ENCODE results near the gene CAT.

Gene CAT

DNA sequence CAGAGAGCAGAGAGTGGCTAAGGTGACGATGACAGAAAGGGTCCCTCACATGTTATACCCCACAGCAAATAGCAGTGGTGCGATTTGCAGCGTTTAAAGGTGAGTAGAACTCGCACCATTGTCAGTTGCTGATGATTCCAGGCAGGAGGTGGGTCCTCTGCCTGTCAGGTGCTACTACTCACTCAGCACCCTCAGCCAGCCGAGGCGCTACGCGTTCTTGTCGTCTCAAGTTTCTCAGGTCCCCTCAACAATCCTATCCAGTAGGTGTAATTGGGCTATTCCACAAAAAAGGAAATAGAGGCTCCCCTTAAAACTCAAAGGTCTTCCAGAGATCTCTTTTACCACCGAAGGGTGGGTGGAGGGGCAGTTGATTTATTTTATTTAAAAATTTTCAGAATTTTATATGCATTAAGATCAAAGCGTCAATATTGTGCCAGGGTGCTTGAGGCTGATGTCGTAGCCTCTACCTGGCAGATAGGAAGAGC is 56.5 kb downstream of the CAT start:
- no peak for DNase-seq (ENCODE audit: low read depth, low spot score)

DNA sequence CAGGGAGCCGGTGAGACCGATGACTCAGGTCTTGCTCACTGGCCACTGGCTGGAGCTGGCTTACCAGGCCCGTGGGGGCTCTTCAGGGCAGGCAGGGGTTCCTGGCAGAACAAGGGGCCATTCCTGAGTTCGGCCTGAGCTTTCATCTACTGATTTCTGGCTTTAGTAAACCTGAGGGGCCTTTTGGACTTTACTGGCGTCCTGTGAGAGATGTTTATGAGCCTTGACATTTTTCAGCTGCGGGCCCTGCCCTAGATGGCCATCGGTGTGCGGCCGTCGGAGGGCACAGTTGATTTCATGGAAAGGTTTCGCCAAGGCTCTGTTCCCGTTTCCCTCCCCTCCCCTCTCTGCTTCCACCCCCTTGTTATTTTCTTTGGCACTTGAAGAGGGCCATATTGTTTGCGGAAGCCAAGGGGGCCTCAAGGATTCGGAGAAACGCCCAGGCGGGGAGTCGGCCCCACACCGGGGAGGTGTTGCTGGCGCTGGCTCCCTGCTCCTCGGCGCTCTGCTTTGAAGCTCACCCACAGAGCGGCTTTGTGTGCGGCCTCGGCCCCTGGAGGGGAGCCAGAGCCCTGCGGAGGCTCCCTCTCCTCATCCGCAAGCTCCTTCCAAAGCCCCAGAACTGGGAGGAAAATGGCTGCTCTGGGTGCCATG is 57.1 kb downstream of the CAT start:
- DNase-seq (ENCODE audit: low read depth, low spot score), result peak; percentile 68

DNA sequence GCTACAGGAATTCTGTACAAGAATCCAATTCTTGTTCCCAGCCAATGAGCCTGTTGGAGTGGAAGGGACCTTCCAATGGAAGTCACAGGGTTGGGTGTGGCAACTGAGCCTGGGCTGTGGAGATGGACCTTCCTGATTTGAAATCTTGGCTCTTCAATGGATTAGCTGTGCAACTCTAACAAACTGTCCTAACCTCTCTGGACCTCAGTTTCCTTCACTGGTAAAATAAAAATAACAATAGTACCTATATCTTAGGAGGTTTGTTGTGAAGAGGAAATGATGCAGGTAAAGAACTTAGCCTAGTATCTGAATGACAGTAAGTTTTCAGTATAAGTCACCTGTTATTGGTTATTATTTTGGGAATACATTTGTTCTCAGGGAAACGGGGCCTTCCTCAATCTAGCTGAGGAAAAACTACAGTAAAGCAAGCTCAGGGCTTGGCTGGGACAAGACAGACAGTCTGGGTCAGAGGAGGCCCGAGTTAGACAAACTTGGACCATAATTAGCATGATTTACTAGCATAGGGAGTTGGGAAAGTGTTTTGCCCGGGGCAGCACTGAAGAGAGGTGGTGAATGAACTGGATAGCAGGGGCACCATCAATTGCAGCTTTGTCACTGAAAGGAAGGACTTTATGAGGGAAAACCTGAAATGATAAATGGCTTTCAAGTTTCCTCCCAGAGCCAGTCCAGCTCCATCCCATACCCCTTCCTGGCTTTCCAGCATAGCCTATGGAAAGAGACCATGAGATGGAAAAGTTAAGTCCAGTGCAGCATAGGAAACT is 61.2 kb downstream of the CAT start:
- DNase-seq (ENCODE audit: low read depth, low spot score), result no peak

DNA sequence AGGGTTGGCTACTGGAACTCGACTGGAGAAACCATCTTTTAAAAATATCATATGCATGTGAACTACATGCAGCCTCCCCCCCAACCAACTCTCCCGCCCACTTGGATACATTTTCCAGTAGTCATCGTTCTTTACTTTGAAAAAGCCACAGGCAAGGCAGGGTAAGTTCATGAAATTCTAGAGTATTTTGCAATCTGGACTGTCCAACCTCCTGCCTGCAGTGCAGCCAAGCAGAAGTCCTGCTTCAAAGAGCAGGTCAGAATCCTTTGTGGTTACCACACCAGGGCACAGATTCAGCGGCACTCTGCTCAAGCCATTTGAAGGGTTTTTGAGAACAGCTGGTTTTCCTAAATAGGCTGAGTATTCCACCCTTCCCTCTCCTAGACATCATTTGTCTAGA is 62.8 kb downstream of the CAT start:
- peak; percentile 72 for DNase-seq (ENCODE audit: low read depth, low spot score)

DNA sequence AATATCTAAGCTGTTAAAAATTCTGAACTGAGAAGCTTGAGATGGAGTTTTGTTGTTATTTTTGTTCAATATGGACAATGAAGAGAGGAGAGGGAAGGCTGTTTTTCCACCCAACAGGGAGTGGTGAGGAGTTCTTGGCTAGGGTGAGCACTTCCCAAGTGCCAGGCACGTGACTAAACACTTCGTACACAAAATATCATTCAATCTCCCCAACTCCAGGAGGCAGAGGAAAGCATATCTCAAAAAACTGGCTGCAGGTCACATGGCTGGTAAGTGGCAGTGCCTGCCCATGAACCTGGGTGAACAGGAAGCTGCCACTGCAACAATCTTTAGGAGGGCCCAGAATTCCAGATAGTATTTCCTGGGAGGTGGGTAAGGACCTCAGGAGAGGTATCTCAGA is 63.2 kb downstream of the CAT start:
- no peak for DNase-seq (ENCODE audit: low read depth, low spot score)

DNA sequence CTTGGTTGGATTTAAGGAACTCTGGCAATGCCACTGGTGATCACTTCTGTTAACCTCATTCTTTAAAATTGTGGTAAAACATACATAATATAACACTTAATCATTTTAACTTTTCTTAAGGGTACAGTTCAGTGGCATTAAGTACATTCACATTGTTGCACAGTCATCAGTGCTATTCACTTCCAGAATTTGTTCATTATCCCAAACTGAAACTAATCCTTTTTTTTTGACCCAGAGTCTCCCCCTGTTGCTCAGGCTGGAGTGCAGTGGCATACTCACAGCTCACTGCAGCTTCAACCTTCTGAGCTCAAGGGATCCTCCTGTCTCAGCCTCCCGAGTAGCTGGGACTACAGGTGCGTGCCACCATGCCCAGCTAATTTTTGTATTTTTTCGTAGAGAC is 64.2 kb downstream of the CAT start:
- DNase-seq (ENCODE audit: low read depth, low spot score), result no peak

DNA sequence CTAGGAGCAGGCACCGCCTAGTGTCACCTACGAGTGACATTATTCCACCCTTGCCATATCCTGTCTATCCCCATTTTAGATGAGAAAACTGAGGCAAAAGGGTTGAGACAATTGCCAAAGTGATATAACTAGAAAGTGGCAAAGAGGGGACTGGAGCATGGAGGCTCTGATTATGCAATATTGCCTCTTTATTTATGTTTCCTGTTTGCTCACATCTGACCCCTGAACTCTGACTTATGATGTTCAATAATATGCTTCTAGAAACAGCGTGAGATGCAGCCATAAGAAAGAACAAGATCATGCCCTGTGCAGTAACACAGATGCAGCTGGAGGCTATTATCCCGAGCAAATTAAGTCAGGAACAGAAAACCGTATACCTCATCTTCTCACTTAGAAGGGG is 67.1 kb downstream of the CAT start:
- no peak for DNase-seq (ENCODE audit: low read depth, low spot score)

DNA sequence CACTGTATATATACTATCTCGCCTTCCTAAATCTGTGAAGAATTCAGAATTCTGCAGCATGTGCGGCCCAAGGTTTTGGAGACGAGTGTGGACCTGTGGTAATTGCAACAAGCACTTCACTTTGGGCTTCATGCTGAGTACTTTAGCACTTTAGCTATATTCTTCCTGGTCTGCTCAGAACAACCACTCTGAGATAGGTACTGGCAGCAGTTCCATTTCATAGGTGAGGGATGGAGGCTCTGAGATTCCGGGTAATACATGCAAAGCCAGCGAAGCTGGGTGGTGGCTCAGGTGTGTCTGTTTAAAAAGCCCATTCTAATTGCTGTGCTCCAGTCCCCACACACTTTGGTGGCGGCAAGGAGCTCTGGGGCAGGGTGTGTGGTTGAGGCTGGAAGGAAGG is 68.4 kb downstream of the CAT start:
- no peak for DNase-seq (ENCODE audit: low read depth, low spot score)

DNA sequence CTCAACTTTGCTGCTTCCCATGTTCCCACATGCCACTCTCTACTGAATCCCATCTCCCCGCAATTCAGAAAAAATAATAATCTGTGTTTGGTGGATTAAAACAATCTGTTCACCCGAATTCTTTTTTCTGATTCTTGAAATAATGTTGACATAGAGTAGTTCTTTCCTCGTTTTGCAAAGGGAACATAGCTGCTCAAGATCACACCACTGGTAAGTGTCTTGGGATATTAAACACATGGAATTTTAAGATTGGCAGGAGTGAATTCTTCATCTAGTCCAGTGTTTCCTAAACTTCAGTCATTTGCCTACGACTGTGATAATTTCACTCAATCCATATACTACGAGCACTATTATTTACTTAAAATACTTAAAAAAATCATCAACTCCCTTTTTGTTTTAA is 68.9 kb downstream of the CAT start:
- no peak for DNase-seq (ENCODE audit: low read depth, low spot score)

DNA sequence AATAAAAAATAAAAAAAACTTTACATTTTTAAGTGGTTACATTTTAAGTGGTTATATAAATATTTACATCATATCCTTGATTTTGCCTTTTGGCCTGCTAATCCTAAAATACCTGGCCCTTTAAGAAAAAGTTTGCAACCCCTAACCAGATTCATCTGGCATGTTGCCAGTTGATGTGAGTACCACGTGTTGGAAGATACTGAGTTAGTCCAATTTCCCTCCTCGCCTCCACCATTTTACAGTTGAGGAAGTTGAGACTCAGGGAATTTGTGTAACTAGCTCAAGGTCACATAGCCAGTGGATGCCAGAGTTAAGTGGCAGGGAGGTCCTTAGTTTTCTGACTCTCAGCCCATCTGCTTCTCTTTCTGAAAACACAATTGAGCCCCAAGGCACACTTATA is 69.8 kb downstream of the CAT start:
- no peak for DNase-seq (ENCODE audit: low read depth, low spot score)

DNA sequence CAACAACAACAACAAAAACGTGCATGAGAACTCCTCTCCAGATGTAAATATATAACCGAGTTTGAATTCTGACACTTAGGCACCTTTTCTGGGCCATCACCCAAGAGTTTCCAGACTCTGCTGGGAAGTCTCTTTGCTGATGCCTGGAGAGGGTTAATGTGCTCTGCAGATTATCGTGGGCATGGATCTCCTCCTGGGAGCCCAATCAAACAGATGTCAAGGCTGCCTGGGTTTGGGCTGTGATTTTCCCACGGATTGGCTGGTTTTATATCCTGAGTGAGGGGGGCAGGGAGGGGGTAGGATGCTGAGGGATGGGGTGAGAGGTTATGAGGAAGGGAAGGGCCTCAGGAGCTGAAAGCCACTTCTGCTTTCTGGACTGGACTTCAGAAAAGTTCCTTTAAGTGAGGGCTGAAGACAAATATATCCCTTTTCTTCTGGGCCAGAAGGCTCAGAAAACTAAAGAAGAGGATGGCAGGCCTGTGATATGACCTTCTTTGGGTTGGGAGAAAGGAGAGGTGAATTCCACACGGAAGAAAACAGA is 70.7 kb downstream of the CAT start:
- no peak for DNase-seq (ENCODE audit: low read depth, low spot score)

DNA sequence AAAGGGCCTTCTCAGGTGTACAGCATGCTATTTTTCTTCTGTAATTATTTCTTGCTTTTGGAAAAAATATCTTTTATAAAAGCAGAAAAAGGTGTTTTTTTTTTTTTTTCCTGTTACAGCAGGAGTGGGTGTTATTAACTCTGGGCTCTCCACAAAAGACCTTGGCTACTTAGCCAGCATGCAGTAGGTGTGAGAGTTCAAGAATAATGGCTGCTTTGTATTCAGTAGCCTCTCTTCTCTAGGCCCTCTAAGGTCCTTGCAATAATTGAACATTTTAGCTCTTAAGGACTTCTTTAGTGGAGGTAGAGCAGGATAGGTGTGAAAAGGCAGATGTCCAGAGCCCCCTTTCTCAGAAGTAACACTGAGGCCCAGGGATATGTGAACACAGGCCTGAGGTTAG is 71.5 kb downstream of the CAT start:
- no peak for DNase-seq (ENCODE audit: low read depth, low spot score)

DNA sequence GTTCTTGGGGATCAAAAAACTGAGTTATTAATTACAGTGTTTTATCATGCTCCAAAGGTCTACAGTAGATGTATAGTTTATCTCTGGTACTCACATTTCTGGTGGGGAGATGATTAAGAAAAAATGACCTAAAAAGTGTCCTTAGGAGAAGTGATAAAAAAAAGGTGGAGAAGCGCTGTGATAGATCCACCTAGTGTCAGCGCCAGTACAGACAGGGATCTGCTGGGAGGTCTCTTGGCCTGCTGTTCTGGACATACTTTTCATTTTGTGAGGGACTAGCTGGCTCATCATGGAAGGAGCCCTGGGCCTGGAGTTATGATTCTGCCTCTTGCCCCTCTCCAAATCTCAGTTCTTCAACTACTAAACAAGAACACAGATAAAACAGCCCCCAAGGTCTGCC is 71.9 kb downstream of the CAT start:
- DNase-seq (ENCODE audit: low read depth, low spot score), result no peak

DNA sequence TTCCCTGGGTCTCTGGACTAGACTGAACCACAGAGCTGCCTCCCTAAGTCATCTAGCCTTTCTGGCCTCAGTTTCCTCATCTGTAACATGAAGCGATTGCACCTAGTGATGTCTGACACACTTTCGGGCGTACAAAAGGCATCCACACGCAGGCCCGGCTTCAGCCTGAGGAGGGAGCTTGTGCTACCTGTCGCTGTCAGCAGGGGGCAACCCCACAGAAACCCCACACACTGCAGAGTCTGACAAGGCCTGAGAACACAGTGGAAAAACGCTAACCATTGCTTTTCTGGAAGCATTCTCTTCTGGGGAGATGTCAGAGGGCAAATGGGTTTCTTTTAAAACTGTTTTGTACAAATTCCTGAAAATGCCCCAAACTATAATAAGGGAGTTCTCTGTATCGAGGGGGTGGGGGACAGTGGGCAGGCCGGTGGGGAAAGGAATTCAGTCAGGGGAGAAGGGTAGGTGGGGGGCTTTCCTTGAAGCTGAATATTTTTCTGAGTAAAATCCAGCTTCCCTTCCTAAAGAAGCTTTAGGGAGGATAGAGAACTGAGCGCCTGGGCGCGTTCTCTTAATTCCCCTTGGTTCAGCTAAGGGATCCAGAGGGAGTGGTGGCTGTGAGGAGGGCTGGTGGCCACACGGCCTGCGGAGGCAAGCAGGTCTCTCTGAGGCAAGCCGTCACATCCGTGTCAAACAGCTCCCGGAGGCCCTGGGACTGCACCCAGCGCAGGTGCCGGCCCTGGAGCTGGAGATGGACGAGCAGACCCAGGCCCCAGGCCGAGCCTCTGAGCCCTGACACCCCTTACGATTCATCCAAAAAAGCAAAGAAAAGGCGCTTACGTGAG is 74.3 kb downstream of the CAT start:
- DNase-seq (ENCODE audit: low read depth, low spot score), result no peak

DNA sequence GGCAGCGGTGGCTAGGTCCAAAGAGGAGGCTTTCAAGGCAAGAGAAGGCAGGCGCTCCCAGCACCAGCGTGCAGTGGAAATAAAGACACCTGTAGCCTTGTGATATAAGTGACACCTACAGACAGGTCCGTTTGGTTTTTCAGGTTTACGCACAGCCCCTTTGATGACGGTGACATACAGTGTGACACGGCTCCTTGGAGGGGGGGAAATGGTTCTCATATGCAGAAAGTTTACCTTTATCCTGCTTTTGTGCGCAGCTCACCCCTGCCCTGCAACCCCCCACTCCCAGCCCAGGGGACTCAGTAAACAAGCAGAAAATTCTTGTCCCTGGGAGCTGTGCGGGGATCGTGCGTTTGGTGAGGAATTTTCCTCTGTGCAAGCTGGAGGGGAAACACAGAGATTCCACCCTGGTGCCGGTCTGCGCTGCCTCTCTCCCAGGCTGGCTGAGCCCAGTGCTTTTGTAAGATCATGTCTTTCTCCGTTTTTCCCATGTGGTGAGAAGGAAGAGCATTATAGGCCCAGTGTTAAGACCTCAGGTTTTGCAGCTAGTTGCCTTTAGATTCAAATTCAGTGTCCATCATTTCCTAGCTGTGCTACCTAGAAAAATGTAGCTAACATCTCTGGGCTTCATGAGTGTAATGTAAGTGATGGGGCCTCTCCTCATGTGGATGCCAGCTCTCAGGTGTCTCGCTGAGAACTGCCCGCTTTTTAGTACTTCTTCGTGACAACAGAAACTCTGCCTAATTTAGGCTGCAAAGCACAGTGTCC is 75.1 kb downstream of the CAT start, which contains the start of gene ELF5:
ELF5 (minus strand) TSS at position 113 of the 768 bp plus-strand sequence. CDS start 8,045 bp downstream, outside the sequence.
- DNase-seq (ENCODE audit: low read depth, low spot score), result no peak

DNA sequence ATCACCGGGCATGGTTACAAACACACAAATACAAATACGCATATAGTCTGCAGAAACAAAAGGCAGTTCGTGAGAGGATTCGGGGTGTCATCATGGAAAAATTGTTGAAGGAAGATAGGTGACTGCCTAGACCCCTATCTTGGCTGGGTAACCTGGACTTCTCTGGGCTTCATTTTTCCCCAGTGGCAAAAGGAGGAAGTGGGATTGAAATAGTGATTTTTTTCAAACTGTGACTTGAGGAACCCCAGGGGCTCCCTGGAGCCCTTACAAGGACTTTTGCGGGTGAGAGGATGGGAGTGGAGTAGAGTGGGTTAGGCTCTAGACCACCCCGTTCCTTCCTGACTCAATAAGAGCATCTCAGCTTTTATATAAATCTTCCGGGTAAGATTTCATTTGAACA is 75.9 kb downstream of the CAT start:
- no peak for DNase-seq (ENCODE audit: low read depth, low spot score)

DNA sequence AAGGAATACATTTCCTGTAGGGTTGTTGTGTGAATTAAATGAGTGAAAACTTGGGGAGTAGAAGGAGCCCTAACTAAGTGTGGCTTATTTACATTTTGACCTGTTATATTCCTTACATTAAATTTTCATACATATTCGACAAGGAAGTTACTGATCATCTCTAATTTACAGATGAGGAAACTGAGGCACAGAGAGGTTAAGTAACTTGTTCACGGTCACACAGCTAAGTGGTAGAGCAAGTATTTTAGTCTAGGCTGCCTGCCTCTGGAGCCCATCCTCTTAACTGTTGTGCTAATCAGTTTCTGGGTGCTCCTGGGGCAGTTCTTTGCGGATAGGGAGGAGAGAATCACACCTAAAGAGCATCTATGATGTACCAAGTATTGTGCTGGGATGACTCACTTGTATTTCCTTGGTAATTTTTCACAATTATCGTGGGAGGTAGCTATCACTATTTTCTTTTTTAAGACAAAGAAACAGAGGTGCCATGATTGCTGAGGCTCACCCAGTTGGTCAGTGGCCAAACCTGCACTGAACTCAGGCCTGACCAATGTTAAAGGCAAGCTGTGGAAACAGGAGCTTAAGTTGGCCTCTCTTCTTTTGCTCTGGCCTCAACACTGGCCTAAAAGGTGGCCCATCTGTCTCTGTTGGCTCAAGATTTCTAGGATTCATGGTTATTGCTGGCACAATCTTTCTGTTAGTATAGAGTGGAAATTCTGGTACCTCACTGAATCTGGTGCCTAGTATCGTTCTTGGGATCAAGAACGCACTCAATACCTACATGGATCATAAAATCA is 77.7 kb downstream of the CAT start:
- no peak for DNase-seq (ENCODE audit: low read depth, low spot score)

DNA sequence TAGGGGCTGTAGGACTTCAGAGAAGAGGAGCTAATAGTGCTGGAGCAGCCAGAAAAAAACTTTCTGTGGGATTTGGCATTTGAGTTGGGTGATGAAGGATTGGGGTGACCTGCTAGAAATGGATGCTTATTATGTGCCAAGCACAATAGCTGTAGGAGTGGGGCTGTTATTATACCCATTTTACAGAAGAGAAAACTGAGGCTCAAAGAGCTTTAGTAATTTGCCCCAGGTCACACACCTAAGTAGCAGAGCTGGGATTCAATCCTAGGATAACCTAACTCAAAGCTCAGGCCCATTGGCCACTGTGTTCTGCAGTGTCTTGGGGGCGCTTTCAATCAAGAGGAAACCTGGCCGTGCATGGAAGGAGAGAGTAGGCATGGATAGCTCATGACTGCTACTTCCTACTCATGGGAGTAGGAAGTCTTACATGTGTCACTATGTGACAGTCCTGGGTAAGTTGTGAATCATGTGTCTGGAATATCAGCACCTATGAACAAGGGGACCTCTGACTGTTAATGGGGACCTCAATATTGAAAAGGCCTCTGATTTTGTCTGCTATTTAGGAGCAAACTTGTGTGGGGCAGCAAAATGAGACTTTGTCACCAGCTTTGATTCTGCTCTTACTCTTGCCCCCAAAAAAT is 81.0 kb downstream of the CAT start:
- no peak for DNase-seq (ENCODE audit: low read depth, low spot score)

DNA sequence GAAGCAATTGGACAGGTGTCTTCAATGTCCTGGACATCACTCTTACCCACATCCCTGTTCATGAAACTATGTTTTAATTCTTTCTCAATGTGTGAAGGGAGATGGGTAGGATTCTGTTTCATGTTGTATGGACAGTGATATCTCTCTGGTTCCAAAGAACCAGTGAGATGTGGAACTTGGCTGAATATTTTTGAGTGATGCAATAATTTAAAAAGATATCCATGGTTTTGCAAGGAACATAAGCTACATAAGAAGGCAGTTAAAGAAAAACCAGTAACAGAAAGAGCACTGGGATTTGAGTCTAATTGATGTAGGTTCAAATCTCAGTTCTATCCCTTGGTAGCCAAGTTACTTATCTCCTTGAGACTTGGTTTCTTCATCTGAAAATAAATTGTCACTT is 82.5 kb downstream of the CAT start:
- DNase-seq (ENCODE audit: low read depth, low spot score), result no peak

Measured in brain pericyte (primary cell).